ENCODE results near the gene INTS11.

- TF ChIP-seq CTCF (conservative IDR thresholded peaks at IDR 0.05; ENCODE audit: low read depth, low read length) (peak; percentile 68), EZH2 (IDR thresholded peaks at IDR 0.05; ENCODE audit: low read length, unreplicated experiment) (no peak), EZH2phosphoT487 (IDR thresholded peaks at IDR 0.05; ENCODE audit: borderline replicate concordance, low read length) (no peak)
These were observed 24.6 kb downstream of the INTS11 start for GRCh38 chr1:1299686-1300351.

All from PC-3 (cell line).